CD4-positive, alpha-beta T cell treated with Interleukin-2 at 100 ng/mL for 4 hours (primary cell): ENCODE data around the gene SELENOM.
A peak's percentile ranks its signal among the peaks of the same experiment; 100 is the strongest.
"Not testable (repeated sequence)": the region's sequence is repeated elsewhere in the genome, so short reads cannot be mapped to it uniquely, and the experiment has no call there.

Experiments
- DNase-seq: peaks from one replicate; pipeline ENCODE4 v3.0.0-alpha.2; 2020; ENCODE audit warnings: low spot score

SELENOM gene

DNA sequence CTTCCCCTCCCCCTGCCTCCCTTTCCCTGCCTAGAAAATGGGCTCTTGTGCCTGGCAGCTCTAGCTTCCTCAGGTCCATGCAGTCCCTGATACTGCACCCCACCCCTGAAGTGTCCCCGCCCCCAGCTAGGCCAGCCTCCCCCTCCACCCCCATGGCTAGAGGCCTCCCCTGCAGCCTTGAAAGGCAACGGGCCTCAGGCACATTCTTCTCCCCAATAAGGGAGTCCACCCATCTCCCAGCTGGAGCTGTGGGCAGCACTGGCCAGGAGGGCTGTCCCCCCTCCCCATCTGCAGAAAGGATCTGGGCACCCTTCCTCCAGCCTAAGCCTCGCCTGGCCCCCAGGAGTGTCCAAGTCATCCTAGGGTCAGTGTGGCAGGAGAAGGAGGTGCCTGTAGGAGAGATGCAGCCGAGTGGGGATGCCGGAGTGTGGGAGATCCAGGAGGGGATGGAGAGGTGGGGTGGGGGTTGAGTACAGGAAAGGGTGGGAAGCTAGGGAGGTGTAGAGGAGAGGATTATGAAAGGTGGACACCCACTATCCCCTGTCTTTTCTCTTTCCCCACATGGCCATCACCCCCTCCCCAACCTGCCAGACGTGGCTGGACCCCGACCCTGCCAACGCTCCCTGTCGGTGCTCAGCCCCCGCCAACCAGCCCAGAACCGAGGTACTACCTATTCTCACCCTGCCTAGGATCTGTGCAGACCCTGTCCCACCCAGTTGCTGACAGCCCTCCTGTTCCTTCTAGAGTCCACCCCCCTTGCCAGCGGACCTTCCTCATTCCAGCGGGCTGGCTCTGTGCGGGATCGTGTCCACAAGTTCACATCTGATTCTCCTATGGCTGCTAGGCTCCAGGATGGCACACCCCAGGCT is 16.9 kb downstream of the SELENOM start:
- no peak for DNase-seq

DNA sequence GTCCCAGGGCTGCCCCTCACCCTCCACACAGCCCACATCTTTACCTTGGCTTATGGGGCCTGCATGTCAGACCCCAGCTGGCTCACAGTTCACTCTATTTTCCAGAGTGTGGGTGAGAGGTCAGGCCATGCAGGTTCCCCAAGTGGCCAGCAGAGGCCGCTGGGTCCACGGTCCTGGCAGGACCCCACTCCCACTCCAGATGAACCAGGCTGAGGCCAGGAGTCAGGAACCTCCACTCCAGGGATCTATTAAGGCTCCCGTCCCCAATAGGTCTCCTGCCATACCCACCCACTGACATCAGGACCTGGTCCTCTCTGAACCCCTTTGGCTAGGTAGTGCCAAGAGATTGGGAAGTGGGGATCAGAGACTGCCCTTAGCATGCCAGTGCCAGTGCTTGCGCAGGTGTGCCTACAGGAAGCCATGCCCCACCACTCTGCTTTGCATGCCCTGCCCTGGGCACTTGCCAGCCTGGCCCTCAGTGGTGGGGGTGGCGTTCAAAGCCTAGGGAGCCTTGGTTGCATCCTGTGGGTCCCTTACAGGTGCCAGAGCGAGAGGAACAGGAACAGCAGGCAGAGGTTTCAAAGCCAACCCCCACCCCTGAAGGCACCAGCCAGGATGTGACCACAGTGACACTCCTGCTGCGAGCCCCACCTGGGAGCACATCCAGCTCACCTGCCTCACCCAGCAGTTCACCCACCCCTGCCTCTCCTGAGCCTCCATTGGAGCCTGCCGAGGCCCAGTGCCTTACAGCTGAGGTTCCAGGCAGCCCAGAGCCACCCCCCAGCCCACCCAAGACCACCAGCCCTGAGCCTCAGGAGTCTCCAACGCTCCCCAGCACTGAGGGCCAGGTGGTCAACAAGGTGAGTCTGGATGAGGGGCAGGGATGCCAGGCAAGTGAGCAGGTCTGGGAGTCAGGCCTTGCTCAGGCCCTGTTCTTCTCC is 17.9 kb downstream of the SELENOM start:
- DNase-seq, result peak; percentile 48

DNA sequence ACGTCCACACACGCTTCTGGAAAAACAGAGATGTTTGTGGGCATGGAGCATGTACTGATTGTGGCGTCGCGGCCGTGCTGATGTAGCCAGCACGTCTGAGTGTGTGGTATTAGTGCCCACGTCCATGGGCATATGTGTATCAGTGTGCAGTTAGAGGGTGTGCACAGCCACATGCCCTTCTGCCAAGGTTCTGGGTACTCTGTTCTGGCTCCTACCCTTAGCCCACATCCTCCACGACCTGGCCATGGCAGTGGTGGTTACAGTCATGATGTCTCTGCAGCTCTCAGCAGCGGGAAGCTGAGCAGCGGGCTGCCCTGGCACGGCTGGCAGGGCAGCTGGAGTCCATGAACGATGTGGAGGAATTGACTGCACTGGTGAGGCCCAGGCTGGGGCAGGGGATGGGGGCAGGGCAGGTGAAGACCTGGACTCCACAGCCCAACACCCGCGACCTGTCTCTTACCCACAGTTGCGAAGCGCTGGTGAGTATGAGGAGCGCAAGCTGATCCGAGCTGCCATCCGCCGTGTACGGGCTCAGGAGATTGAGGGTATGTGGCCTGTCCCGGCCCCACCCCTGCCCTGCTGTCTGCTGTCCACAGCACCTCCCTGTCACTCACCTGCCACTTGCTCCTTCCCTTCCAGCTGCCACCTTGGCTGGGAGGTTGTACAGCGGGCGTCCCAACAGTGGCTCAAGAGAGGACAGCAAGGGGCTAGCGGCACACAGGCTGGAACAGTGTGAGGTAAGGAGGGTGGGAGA is 19.0 kb downstream of the SELENOM start:
- no peak for DNase-seq

DNA sequence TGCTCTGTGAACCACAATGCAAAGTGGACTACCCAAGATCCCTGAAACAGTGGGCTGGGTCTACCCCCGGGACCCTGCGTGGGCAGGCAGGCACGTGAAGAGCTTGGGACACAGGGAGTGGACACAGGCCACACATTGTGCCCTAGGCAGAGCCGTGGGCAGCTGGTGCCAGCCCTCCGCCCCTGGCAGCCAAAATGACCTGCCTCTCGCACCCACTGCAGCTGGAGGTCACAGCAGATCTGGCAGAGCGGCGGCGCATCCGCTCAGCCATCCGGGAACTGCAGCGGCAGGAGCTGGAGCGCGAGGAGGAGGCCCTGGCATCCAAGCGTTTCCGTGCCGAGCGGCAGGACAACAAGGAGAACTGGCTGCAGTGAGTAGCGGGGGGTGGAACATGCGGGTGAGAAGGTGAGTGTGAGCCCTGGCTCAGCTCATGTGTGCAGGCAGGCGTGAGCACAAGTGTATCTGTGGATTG is 19.6 kb downstream of the SELENOM start:
- DNase-seq, result no peak

DNA sequence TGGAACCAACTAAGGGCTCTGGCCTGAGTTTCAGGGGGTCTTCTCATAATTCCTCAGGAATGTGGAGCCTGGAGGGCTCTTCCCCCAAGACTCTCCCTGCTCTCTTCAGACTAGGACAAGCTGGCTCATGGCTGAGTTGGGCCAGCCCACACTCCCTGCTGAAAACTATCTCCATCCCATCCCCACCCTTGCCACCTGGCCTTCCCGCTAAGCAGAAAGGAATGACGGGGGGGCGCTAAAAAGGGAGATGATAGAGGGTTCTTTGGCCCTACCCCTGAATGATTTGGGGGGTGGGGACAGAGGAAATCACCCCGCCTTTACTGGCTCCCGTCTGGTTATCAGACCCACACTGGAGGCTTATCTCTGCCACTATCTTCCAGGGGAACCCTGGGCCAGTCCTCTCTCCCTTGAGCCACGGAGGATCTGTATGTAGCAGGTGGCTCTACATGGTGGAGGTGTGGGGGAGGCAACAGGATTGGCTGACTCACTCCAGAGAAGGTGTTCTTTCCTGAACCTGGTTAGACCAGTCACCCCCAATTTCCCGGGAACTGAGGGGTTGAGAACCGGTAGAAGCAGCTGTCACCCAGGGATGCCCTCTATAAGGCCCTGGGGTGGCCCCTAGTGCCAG is 20.6 kb downstream of the SELENOM start:
- no peak for DNase-seq

DNA sequence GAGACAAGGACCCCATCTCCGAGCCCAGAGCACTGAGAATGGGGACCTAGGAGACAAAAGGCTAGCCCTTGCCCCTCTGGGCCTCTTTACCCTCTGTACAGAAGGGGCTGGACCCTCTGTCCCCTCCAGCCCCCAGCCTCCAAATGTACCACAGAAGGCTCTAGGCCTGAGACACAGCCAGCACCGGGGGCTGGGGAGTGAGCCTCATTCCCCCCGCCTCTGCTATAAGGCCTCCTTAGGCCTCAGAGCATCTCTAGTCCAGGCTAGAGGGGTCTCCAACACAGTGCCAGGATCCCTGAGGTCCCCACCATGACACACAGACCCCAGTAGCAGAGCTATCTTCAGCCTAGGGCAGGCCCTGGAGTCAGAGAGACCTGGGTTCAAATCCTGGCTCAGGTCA is 21.4 kb downstream of the SELENOM start:
- no peak for DNase-seq

DNA sequence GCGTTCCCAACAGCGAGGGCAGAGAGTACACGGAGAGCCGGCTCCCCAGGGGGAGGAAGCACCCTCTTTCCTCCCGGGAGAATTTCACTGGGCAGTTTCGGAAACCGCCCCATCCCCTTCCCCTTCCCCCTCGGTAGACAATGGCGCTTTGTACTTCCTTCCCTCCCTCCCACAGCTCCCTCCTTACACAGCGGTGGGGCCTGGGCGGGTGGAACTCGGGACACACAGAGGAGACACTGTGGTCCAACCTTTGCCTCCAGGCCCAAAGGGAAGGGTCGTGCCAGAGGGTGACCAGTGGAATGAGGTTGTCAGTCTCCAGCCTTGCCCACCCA is 21.9 kb downstream of the SELENOM start:
- no peak for DNase-seq

DNA sequence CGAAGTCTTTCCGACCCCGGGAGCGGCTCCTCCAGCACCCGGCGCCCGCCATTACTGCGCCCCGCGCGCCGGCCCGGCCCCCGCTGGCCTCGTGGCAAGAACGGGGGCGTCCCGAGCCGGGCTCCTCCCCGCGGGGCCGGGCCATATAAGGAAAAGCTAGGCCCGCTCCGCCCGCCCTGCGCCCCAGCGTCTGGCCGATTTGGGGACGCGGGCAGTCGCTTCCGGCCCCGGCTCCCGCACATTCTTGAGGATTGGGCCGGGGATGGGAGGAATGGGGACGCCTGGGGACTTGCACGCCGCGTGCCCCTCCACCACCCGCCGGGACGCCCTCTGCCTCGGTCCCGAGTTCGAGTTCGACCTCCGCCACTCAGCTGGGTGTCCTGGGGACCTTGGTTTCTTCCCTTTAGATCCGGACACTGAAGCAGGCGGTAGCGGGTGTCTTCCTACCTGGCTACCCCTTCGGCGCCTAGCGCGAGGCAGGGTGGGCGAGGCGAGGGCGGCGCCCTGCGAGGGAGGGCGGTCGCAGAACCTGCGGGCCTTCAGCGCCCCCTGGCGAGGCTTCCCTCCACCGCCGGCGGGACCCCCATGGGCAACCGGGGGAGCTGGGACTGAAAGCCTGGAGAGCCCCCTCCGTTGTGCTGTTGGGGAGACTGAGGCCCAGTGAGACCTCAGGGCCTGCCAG is 22.4 kb downstream of the SELENOM start:
- DNase-seq, result peak; percentile 77

DNA sequence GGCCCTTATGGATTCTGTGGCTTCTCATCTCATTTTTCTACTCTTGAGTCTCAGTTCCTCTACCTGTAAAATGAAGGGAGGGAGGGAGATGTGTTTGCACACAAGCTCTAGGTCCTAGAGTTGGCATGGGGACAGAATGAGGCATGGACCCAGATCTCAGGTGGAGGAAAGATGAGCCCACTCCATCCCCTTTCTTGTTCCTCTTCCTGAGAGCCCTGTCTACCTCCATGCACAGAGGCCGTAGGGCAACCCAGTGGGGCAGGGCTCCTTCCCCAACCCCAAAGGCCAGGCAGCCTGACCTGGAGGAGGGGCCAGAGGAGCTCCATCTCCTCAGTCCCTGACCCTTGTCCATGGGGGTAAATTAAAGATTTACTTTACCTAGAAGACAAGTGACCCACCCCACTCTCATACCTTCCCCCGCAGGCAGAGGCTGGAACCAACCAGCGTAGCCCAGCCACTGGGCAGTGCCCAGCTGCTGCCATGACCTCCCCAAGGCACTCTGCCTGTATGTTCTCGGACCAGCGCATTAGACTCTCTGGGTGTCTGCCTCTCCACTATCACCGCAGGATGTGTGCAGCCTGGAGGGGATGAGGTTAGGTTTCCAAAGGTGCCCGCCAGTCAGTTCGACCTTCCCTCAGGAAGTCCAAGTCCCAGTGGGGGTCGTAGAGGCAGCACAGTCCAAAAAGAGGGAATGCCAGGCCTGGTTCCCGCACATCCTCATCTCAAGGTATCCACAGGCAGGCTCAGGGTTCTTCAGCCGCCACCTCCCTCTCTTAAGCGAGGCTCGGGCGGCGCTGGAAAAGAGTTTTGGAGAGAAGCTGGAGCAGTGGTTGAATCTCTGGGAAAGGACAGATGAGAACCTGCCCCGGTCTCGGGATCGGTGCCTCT is 23.2 kb downstream of the SELENOM start:
- DNase-seq, result no peak

DNA sequence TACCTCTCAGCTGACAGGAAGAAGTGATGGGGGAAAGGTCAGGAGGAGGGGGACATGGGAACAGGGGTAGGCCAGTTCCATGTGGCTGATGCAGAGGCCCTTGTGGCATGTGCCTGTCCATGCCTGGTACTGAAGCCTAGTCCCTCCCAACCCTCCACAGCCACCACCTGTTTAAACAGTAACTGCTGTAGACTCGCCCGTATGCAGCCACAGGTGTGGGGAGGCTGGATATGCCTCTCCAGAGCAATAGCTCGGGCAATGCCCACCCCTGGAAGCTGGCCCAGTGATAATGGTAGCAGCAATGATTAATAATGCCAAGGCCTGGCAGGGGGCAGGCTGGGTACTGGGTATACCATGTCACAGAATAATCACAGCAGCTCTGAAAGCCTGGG is 24.0 kb downstream of the SELENOM start:
- no peak for DNase-seq

DNA sequence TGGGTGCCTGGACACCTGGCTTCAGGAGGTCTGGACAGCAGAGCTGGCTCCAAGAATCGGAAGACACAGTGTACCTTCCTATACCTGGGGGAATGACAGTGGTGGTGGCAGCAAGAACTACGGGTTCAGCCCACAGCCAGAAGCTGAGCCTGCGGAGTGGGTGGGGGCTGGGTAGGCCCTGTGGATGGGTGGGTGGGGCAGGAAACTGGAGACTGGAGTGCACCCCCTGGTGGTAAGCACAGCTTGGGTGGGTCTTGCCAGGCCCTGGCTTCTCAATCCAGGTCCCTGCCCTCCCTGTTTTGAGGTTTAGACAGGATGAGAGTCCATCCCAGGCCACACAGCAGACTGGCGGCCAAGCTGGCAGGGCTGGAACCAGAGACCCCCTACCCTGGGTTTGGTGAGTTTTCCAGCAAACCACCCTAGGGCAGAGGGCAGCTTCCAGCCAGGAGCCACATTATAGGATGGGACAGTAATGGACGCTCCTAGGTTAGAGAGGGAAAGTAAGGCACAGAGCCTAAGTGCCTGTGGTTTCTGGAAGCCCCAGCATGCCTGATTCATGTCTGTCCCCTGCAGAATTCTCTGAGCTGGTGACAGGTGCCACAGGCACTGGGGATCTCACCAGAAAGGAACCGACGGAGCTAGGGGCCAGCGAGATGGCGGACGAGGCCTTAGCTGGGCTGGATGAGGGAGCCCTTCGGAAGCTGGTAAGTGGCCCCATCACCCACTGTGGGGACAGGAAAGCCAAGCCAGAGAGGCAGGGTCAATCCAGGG is 24.6 kb downstream of the SELENOM start:
- DNase-seq, result peak; percentile 25

DNA sequence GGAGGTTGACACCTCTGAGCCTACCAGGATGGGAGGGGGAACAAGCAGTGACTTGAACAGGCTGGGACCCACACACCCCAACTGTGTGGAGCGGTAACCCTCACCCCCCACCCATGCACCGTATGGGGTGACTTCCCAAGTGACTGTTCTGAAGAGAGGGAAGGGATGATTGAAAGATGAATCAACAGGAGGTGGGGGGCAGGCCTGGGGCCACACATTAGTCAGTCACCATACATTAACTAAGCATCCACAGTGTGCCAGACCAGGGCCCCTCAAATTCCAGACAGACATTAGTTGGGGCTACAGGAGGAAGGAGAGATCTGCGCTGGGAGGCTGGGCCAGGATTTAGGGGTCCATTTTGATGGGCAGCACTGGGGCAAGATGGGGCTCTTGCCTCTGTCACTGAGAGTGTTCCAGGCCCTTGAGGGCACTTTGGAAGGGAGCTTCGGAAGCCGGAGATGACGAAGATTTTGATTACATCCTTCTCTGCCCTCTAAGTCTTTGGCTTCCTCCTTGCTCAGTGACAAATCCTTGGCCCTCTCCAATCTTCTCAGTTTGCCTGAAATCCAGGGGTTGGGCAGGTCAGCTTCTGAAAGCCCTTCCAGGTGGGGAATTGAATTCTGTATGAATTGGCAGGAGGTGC is 25.3 kb downstream of the SELENOM start:
- no peak for DNase-seq

DNA sequence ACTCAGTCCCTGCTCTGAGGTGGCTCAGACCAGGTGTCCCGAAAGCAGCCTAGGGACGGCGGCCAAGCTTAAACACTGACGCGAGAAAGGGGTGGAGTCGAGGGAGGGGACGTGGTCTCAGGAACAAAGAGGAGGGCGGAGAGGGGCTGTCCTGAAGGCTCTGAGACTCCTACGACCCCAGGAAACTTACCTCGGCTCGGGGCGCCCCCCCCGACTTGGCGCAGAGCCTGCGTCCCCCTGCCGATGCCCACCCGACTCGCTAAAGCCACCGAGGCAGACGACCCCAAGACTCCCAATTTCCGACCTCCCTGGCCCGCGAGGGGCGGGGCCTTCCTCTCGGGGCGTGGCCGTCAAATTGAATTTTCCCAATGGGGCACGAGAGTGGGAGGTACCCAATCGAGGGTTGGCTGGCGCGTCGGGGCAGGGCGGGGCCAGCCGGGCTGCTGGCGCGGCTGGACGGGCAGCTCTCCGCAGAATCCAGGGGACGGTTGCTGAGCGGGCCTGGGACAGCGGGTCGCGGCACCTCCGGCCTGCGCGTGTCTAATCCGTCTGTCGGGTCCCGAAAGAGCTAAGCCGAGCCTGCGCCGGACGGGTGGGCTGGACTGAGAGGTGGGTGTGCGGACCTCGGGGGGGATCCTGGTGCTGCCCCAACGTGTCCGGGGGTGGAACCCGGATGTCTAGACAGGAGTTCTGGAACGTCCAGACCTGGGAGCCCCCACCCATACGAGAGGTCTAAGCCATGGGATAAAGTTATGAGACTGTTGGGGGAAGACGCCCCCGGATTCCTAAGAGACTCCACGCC is 26.3 kb downstream of the SELENOM start, which contains the start of gene SMTN:
TSS of gene SMTN (plus strand) at position 471 of the 802 bp plus-strand sequence. CDS start 1,941 bp downstream, outside the sequence.
- peak; percentile 83 for DNase-seq

DNA sequence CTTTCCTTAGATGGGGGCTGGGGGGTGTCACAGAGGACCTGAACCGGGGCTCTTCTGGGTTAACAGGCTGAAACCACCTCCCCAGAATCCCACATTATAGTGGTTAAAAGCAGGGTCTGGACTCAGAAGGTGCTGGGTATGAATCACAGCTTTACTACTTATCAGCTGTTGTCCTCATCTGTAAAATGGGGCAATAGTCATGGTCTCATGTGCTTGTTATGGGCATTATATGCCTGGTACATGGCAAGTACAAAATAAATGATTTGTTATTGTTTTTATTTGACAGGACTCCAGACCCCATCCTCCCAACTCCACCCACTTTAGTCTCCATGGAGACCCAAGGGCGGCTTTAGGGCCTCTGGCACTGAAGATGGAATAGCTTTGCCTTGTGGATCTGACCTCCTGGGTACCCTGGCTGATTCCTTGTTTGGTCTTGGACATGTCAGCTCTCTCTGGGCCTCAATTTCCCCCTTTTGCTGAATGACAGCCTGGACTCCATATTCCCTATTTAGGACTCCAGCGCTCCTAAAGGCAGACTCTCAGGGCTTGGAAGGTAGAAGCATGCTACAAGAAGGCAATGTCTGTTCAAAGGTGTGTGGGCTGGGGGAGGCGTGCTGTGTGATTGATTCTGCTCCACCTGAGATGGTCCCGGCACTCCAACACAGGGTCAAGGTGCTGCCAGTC is 27.1 kb downstream of the SELENOM start:
- DNase-seq, result no peak

DNA sequence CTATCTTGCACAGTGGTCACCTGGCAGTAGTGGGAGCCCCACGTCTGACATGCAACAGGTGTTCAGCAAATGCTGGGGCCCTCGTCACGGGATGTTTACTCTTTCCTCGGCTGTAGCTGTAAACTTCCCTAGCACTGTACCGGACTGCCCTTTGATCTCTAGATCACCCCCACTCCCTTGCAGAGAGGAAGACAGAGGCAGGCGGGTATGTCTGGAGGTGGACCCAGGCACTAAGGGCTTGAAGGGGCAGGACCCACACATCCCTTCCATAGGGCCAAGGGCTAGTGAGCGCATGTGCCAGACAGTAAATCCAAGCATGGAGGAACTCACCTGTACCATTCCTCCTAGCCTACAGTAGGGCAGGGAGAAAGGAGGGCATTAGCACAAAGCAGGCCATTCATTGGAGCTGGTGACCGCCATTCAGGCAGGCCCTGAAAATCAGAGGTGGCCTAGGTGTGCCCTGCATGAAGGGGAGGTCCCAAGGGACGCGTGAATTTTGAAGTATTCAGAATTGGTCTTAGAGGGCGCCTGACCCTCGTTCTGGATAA is 28.2 kb downstream of the SELENOM start:
- no peak for DNase-seq

DNA sequence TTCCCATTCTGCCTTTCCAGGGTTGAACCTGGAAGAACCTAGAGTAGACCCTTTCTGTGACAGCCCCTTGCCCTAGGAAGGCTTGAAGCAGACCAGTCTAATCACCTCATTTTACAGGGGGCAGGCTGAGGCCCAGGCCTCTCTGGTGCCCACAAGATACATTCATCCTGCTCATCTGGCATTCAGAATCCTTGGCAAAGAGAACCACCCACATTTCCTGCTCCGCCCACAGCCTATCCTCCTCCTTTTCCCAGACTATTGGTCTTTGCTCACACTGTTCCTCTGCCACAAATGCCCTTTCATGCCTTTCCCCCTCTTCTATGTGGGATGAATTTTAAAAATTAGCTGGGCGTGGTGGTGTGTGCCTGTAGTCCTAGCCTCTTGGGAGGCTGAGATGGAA is 29.0 kb downstream of the SELENOM start:
- not testable (repeated sequence) for DNase-seq

DNA sequence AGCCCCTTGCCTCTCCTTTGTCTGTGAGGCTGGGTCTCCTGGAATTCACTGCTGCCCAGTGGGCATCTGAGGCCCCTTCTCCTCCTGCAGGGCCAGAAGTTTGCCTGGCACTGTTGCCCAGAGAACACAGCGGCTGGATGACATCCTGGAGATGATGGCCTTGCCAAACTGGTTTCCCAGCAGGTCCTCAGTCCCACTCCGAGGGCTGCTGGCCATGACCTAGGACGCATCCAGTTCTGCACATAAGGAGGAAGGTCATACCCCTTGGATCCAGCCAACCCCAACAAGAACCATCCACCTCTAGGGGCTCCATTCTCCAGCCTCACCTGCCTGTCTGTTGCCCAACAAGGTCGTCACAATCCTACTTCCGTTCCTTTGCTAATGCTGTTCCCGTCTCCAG is 29.7 kb downstream of the SELENOM start:
- DNase-seq, result no peak
